K562 (cell line): ENCODE results near the gene C1QL2. TPM values are rescaled to one million over a fixed set of nuclear protein-coding genes. Genes with fewer than 3 reads are reported as not detected.

Experiments
- ARID4B ChIP-seq: sonication (generic); formaldehyde crosslinking; IDR thresholded peaks from 2 replicates; pipeline ENCODE4 v1.8.0; 2022; ENCODE audit warnings: mild to moderate bottlenecking, missing genetic modification reagents
- ARNT ChIP-seq, 2 experiments: fragments of 450-650 bp; IDR thresholded peaks; 2 replicates each; pipeline ENCODE4 v1.6.1; 2016; ENCODE audit warnings: mild to moderate bottlenecking in 1 of 2
- DEAF1 ChIP-seq: fragments of 450-650 bp; formaldehyde crosslinking; IDR thresholded peaks from 2 replicates; pipeline ENCODE4 v1.4.0; 2020; ENCODE audit warnings: mild to moderate bottlenecking, moderate library complexity
- FOXK2 ChIP-seq, 2 experiments: fragments of 450-650 bp; IDR thresholded peaks in 1 of 2; conservative IDR thresholded peaks in 1 of 2; 2 replicates each; pipeline ENCODE4 v1.6.1; 2016; ENCODE audit warnings: low read depth in 2 of 2, mild to moderate bottlenecking in 1 of 2
- JUN ChIP-seq, 2 experiments: sonication (generic) in 1 of 2; formaldehyde crosslinking in 1 of 2; IDR thresholded peaks; 2 replicates each; pipeline versions ENCODE4 v1.6.1 to v1.8.0; 2012 to 2022; ENCODE audit warnings: borderline replicate concordance in 2 of 2, mild to moderate bottlenecking in 2 of 2, improper control_type of control experiment in 1 of 2, low read depth in 1 of 2, low read length in 1 of 2, missing genetic modification reagents in 1 of 2
- JUND ChIP-seq, 2 experiments: IDR thresholded peaks; 2 replicates in 1 of 2; 3 replicates in 1 of 2; pipeline ENCODE4 v1.6.1; 2011; ENCODE audit warnings: borderline replicate concordance in 2 of 2, low read depth in 2 of 2, low read length in 2 of 2, improper control_type of control experiment in 1 of 2, missing biosample characterization in 1 of 2, missing genetic modification characterization in 1 of 2, missing genetic modification reagents in 1 of 2
- MAFK ChIP-seq: IDR thresholded peaks from 2 replicates; pipeline ENCODE4 v1.6.1; 2011; ENCODE audit warnings: low read length, improper control_type of control experiment
- NUFIP1 ChIP-seq: fragments of 450-650 bp; IDR thresholded peaks from 2 replicates; pipeline ENCODE4 v1.6.1; 2018; ENCODE audit not compliant: partially characterized antibody
- RAD21 ChIP-seq, 2 experiments: fragments of 250-450 bp in 1 of 2; fragments of 450-650 bp in 1 of 2; sonication (Bioruptor Pico) in 1 of 2; formaldehyde crosslinking in 1 of 2; IDR thresholded peaks in 1 of 2; conservative IDR thresholded peaks in 1 of 2; 2 replicates each; pipeline versions ENCODE4 v1.4.0 to v1.8.0; 2020 to 2022; ENCODE audit warnings: mild to moderate bottlenecking in 2 of 2, moderate library complexity in 1 of 2
- SFPQ ChIP-seq: fragments of 200-400 bp; formaldehyde crosslinking; IDR thresholded peaks from 2 replicates; pipeline ENCODE4 v1.6.1; 2017; ENCODE audit warnings: mild to moderate bottlenecking, low read depth, low read length, moderate library complexity
- TCF15 ChIP-seq: fragments of 250-450 bp; sonication (Bioruptor Pico); IDR thresholded peaks from 2 replicates; pipeline ENCODE4 v1.8.0; 2022; ENCODE audit warnings: moderate library complexity, mild to moderate bottlenecking, inconsistent platforms
- TOE1 ChIP-seq, 2 experiments: fragments of 450-650 bp in 1 of 2; sonication (generic) in 1 of 2; formaldehyde crosslinking in 1 of 2; IDR thresholded peaks; 2 replicates each; pipeline versions ENCODE4 v1.7.1 to v1.8.0; 2016 to 2022; ENCODE audit warnings: borderline replicate concordance in 2 of 2, mild to moderate bottlenecking in 2 of 2, antibody characterized with exemption in 1 of 2, inconsistent platforms in 1 of 2, low read depth in 1 of 2, missing genetic modification reagents in 1 of 2, moderate library complexity in 1 of 2
- XRCC5 ChIP-seq: fragments of 200-400 bp; formaldehyde crosslinking; IDR thresholded peaks from 2 replicates; pipeline ENCODE4 v1.6.1; 2017; ENCODE audit warnings: low read depth, mild to moderate bottlenecking, low read length
- YBX1 ChIP-seq: fragments of 450-650 bp; IDR thresholded peaks from 2 replicates; pipeline ENCODE4 v1.7.1; 2016; ENCODE audit warnings: mild to moderate bottlenecking
- ZNF143 ChIP-seq: sonication (generic); formaldehyde crosslinking; IDR thresholded peaks from 2 replicates; pipeline ENCODE4 v1.9.0; 2022; ENCODE audit warnings: mild to moderate bottlenecking, missing genetic modification reagents
- ZNF174 ChIP-seq: fragments of 250-450 bp; sonication (Bioruptor Pico); IDR thresholded peaks from 2 replicates; pipeline ENCODE4 v1.4.0; 2020; ENCODE audit warnings: mild to moderate bottlenecking
- ZNF586 ChIP-seq: fragments of 450-650 bp; formaldehyde crosslinking; conservative IDR thresholded peaks from 2 replicates; pipeline ENCODE4 v1.4.0; 2020; ENCODE audit warnings: mild to moderate bottlenecking, moderate library complexity
- ZSCAN32 ChIP-seq: fragments of 450-650 bp; formaldehyde crosslinking; IDR thresholded peaks from 2 replicates; pipeline ENCODE4 v1.4.0; 2020; ENCODE audit warnings: mild to moderate bottlenecking, moderate library complexity
- polyA plus RNA-seq, 8 experiments: library from polyadenylated mRNA; depleted of rRNA in 4 of 8; stranded (reverse) in 5 of 8; unstranded in 3 of 8; fragments of >200 nt; fragmentation: Nextera tagmentation in 2 of 8; fragmentation: Illumina TruSeq in 1 of 8; extraction: Ambion mirVana in 2 of 8; extraction: Trizol in 1 of 8; gene quantifications; 2 replicates each; pipeline versions ENCODE4 v1.2.1 to v1.2.3, GENCODE V29; 2011 to 2014; ENCODE audit warnings: inconsistent platforms in 1 of 8, missing spikeins in 1 of 8
- total RNA-seq, 7 experiments: library from RNA; depleted of rRNA in 6 of 7; stranded (reverse); fragments of >200 nt in 6 of 7; fragmentation: Illumina TruSeq in 2 of 7; extraction: Trizol in 2 of 7; gene quantifications; 2 replicates each; pipeline versions ENCODE4 v1.2.1 to v1.2.3, GENCODE V29; 2011 to 2021; ENCODE audit warnings: low replicate concordance in 1 of 7

C1QL2 gene
- total and polyA plus RNA-seq, 9 of the 15 experiments (the other 6 are each of a cell fraction or from before 2014, with no cell fraction given), result not detected

DNA sequence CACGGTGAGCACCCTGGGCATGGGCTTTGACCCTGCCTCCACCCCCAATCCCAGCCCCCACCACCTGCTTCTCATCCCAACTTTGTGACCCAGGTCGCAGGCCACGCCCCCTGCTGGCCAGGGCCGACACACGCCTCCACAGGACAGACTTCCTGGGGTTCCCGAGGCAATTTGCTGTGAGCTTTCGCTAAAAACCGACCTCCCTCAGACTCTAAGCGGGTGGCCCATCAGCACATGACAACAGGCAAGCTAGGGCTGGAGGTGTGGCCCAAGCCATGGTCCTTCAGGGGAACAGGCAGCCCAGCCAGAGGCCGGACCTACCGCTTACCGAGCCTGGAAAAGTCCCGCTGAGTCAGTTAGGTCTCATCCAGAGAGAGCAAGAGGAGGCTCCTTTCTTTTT lies 31.9 kb downstream of the C1QL2 start (continued):
- no peak for TF ChIP-seq ZNF143 (CRISPR knock-in tag)
- TF ChIP-seq MAFK, result no peak
- TF ChIP-seq ZNF174 (CRISPR knock-in tag), result no peak
- TF ChIP-seq RAD21 (CRISPR knock-in tag; conservative IDR thresholded peaks at IDR 0.05 in 1 of 2, IDR thresholded peaks at IDR 0.05 in 1 of 2), result peak; percentile 18 to 47; a peak in 2 of 4 replicates
- TF ChIP-seq ARID4B (CRISPR knock-in tag), result no peak
- TF ChIP-seq SFPQ, result no peak
- no peak for TF ChIP-seq TOE1 (IDR thresholded peaks at IDR 0.05; ENCODE audit: borderline replicate concordance)
- TF ChIP-seq TOE1 (CRISPR knock-in tag; IDR thresholded peaks at IDR 0.05; ENCODE audit: borderline replicate concordance, low read depth), result no peak
- TF ChIP-seq ARNT (IDR thresholded peaks at IDR 0.05), result no peak
- TF ChIP-seq JUN (IDR thresholded peaks at IDR 0.05; ENCODE audit: borderline replicate concordance, low read depth, low read length), result no peak
- TF ChIP-seq JUN (CRISPR knock-in tag; IDR thresholded peaks at IDR 0.05; ENCODE audit: borderline replicate concordance), result no peak
- TF ChIP-seq TCF15, result no peak
- no peak for TF ChIP-seq ZNF586 (CRISPR knock-in tag)
- 0 out of 2 replicates have a peak, but pooled peaks have one; percentile 32 for TF ChIP-seq XRCC5
- TF ChIP-seq JUND (IDR thresholded peaks at IDR 0.05; ENCODE audit: borderline replicate concordance, low read depth, low read length), result no peak
- TF ChIP-seq JUND (tag; IDR thresholded peaks at IDR 0.05; ENCODE audit: borderline replicate concordance, low read depth, low read length), result no peak; the same call in 2 of the 3 replicates
- no peak for TF ChIP-seq NUFIP1
- no peak for TF ChIP-seq ZSCAN32 (CRISPR knock-in tag)
- no peak for TF ChIP-seq FOXK2 (conservative IDR thresholded peaks at IDR 0.05 in 1 of 2, IDR thresholded peaks at IDR 0.05 in 1 of 2; ENCODE audit: low read depth in 2 of 2)
- TF ChIP-seq YBX1, result no peak
- no peak for TF ChIP-seq DEAF1 (CRISPR knock-in tag)
